ENCODE results near the gene TOM1L2. TPM values are rescaled to one million over a fixed set of nuclear protein-coding genes. Genes with fewer than 3 reads are reported as not detected.

The TOM1L2 gene
- total RNA-seq, 1 donor from 2014 or later = 18.3 TPM

DNA sequence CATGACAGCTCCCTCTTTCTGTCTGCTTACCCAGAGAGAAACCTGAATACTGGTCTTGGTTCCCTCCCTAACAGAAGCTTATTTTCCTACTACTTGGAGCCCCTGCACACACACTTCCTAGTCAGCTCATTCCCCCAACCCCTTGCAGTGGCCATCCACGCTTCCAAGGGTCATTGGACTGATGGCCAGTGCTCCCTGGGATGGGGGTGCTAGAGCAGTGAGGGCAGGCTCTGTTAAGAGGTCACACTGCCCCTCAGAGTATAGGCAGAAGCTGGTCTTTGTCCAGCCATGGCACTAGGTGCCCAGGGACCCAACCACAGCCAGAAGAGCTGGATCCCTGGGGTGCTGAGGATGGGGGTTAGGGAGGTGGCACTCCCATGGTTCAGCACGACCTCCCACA is 13.0 kb upstream of the TOM1L2 start:
- Mint-ChIP-seq H3K4me3 (no peak overlapping the region), H3K36me3 (ENCODE audit: low read depth) (no peaks in the 10 kb centered on the region), H3K27ac (no peak overlapping the region), H3K9me3 (no peaks in the 10 kb centered on the region), H3K4me1 (no peaks in the 10 kb centered on the region), H3K27me3 (no peaks in the 10 kb centered on the region)
- POLR2A ChIA-PET = interaction anchor here (0.6 kb wide), 1 partner anchor 99 kb away, joined by 3 read pairs; no protein-coding TSS in a partner anchor
- intact Hi-C loops (cut with micrococcal nuclease) = no loop called here
- DNase-seq (no peak), ATAC-seq (ENCODE audit: low read depth) (no peak)
- CTCF ChIA-PET = no interaction called here
- TF ChIP-seq, protein P1, sequence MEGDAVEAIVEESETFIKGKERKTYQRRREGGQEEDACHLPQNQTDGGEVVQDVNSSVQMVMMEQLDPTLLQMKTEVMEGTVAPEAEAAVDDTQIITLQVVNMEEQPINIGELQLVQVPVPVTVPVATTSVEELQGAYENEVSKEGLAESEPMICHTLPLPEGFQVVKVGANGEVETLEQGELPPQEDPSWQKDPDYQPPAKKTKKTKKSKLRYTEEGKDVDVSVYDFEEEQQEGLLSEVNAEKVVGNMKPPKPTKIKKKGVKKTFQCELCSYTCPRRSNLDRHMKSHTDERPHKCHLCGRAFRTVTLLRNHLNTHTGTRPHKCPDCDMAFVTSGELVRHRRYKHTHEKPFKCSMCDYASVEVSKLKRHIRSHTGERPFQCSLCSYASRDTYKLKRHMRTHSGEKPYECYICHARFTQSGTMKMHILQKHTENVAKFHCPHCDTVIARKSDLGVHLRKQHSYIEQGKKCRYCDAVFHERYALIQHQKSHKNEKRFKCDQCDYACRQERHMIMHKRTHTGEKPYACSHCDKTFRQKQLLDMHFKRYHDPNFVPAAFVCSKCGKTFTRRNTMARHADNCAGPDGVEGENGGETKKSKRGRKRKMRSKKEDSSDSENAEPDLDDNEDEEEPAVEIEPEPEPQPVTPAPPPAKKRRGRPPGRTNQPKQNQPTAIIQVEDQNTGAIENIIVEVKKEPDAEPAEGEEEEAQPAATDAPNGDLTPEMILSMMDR (IDR thresholded peaks at IDR 0.05) = no peak

DNA sequence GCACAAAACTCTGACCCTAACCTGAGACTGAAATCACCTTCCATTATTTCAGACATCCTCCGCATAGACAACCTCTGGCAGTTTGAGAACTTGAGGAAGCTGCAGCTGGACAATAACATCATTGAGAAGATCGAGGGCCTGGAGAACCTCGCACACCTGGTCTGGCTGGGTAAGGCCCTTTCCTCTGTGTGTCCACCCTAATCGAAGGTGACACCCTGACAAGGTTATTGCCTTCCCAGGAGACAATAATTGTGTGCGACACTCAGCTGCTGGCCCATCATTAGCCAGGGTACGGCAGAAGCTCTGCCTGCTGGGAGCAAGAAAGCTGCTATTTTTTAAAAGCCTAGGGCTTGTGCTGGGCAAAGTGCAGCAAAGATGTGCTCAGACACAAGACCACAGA is 11.6 kb upstream of the TOM1L2 start:
- H3K27ac Mint-ChIP-seq = no peak overlapping the region
- ChIA-PET CTCF (interaction anchor here (1.2 kb wide), 1 partner anchor 24 kb away, joined by 3 read pairs; no protein-coding TSS in a partner anchor), POLR2A (no interaction called here)
- no peaks in the 10 kb centered on the region for H3K27me3 Mint-ChIP-seq
- intact Hi-C loops (cut with micrococcal nuclease) = no loop called here
- TF ChIP-seq, protein P1 (IDR thresholded peaks at IDR 0.05) = no peak
- no peak for ATAC-seq (ENCODE audit: low read depth)
- H3K9me3 Mint-ChIP-seq = no peaks in the 10 kb centered on the region
- peaks cover 3% of the 10 kb centered on the region for H3K4me1 Mint-ChIP-seq
- no peak for DNase-seq
- no peaks in the 10 kb centered on the region for H3K36me3 Mint-ChIP-seq (ENCODE audit: low read depth)
- H3K4me3 Mint-ChIP-seq = no peak overlapping the region

DNA sequence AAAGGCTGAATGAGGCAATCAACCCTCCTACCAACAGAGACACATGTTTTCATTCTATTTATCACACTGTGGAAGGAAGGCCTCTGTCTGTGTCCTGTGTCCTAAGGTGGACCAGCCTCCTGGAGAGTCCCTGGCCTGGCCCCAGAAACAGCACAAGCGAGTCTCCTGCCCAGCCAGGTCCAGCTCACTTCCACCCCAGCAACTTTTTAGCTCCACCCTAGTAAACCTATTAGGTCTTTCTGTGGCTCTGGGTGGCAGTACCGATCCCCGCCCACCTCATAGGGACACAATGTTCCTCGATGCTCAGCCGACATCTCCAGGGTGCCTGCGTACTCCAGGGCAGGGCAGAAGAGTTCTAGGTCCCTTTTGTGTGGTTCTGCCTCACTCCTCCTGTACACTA is 11.2 kb upstream of the TOM1L2 start:
- Mint-ChIP-seq H3K4me1 (peaks cover 5% of the 10 kb centered on the region), H3K4me3 (no peak overlapping the region), H3K27ac (no peak overlapping the region), H3K9me3 (no peaks in the 10 kb centered on the region), H3K27me3 (no peaks in the 10 kb centered on the region), H3K36me3 (ENCODE audit: low read depth) (no peaks in the 10 kb centered on the region)
- no peak for DNase-seq
- CTCF ChIA-PET = interaction anchor here (1.2 kb wide), 1 partner anchor 23 kb away, joined by 3 read pairs; no protein-coding TSS in a partner anchor
- ATAC-seq (ENCODE audit: low read depth) = no peak
- TF ChIP-seq, protein P1 (IDR thresholded peaks at IDR 0.05) = no peak
- POLR2A ChIA-PET = no interaction called here
- intact Hi-C loops (cut with micrococcal nuclease) = no loop called here

DNA sequence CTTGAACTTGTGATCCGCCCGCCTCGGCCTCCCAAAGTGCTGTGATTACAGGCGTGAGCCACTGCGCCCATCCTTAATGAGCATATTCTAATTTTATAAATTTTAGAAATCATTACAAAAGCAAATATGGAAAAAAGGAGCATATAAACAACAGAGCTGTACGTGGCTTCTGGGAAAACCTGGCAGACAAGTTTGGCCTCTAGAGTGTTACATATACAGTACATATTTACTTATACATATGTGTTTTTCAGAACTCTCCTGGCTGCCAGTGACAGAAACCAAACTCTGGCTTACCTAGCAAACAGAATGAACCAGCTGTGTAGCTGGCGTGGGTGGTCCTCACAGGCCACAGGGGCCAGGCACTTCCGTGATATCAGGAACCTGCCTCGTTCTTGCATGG is 10.6 kb upstream of the TOM1L2 start:
- H3K4me3 Mint-ChIP-seq = no peak overlapping the region
- POLR2A ChIA-PET = no interaction called here
- ATAC-seq (ENCODE audit: low read depth) (no peak), DNase-seq (no peak)
- no peaks in the 10 kb centered on the region for H3K27me3 Mint-ChIP-seq
- H3K4me1 Mint-ChIP-seq = peaks cover 5% of the 10 kb centered on the region
- CTCF ChIA-PET = no interaction called here
- no peaks in the 10 kb centered on the region for H3K36me3 Mint-ChIP-seq (ENCODE audit: low read depth)
- TF ChIP-seq, protein P1 (IDR thresholded peaks at IDR 0.05) = no peak
- intact Hi-C loops (cut with micrococcal nuclease) = no loop called here
- no peaks in the 10 kb centered on the region for H3K9me3 Mint-ChIP-seq
- no peak overlapping the region for H3K27ac Mint-ChIP-seq

DNA sequence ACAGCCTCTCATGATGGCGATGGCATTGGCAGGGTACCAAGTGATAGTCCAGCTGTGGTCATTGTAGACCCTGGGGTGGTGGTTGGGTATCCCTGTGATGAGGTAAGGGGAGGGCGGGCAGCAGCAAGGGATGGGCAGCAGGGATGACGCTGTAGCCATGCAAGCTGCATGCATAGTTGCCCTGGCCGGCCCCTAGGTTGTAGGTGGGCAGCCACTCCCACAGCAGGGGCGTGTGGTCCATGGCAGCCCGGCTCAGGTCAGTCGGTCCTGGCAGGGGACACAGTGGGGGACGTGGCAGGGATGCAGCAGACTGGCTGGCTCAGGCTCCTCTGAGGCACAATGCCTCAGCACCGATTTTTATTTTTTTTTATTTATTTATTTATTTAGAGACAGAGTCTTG is 9.1 kb upstream of the TOM1L2 start:
- H3K4me3 Mint-ChIP-seq = no peak overlapping the region
- TF ChIP-seq, protein P1 (IDR thresholded peaks at IDR 0.05) = no peak
- no peaks in the 10 kb centered on the region for H3K9me3 Mint-ChIP-seq
- POLR2A ChIA-PET = no interaction called here
- no peaks in the 10 kb centered on the region for H3K36me3 Mint-ChIP-seq (ENCODE audit: low read depth)
- H3K27me3 Mint-ChIP-seq = no peaks in the 10 kb centered on the region
- no peak for DNase-seq
- CTCF ChIA-PET = no interaction called here
- ATAC-seq (ENCODE audit: low read depth) = no peak
- H3K27ac Mint-ChIP-seq = no peak overlapping the region
- intact Hi-C loops (cut with micrococcal nuclease) = no loop called here
- peaks cover 5% of the 10 kb centered on the region for H3K4me1 Mint-ChIP-seq

Measured in activated B cell treated with CpG ODN at 0.5 μM for 24 hours (primary cell).